Measurements from ENCODE around the gene TUNAR.

DNA sequence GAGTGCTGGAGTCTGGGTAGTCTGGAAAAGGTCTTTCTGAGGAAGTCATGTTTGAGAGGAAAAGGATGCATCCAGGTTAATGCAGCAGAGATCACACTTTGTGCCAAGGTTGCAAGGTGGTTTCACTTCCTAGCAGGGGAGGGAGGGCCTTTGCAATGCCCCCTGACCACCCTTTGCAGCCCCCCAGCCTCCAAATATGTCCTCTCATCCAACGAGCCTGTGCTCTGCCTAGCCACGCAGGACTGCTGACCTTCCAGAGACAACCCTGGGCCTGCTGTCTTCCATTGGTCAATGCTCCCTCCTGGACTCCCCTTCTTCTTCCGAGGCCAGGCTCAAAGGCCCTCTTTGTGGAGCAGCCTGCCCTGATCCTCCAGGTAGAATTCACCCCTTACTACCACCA, 47.3 kb upstream of the TUNAR start:
- TF ChIP-seq CTCF (IDR thresholded peaks at IDR 0.05 in 8 of 11, conservative IDR thresholded peaks at IDR 0.05 in 3 of 11), result no peak
- TF ChIP-seq POLR2A (IDR thresholded peaks at IDR 0.05), result no peak

Measured in spleen (tissue), 7 donors.